ENCODE measurements around the gene SLC9A5. TPM values are rescaled to one million over a fixed set of nuclear protein-coding genes. Genes with fewer than 3 reads are reported as not detected.

SLC9A5 gene
- total RNA-seq, 1 donor from 2014 or later, result 2.3 TPM

DNA sequence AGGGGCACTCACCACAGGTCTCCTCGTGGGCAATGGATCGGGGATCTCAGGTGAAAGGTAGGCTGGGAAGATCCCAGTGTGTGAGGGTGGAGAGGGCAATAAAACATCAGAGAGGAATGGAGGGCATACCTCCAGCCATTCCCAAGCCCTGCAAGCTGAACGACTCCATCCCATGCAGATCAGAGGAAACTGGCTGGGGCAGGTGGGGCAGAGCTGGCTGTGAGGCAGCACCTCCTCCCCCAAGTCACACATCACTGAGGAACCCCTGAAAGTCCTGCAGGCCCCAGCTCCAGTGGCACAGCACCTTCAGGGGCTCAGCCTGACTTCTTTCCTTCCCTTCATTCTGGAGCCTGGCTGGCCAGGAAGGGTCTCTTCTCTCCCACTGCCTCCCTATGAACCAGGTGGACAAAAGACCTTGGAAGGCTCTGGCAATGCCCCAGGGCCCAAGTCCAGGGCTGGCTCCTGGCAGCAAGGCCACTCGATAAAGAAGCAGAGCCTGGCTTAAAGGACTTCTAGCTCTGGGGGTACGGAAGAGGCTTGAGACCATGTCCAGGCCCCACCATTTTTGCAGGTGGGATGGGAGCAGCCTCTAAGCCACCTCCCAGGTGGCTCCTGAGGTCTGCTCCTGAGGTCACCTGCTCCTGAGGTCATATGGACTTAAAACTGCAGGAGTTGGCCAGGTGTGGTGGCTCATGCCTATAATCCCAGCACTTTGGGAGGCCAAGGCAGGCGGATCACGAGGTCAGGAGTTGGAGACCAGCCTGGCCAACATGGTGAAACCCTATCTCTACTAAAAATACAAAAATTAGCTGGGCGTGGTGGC lies 35.4 kb upstream of the SLC9A5 start:
- DNase-seq (ENCODE audit: extremely low read depth, low read depth, low spot score), result no peak

GRCh38 chr16:67215706-67216105 lies 33.1 kb upstream of the SLC9A5 start:
- DNase-seq (ENCODE audit: extremely low read depth, low read depth, low spot score), result no peak

- no peak for DNase-seq (ENCODE audit: extremely low read depth, low read depth, low spot score)
Observed at GRCh38 chr16:67216612-67217490, 31.9 kb upstream of the SLC9A5 start.

DNA sequence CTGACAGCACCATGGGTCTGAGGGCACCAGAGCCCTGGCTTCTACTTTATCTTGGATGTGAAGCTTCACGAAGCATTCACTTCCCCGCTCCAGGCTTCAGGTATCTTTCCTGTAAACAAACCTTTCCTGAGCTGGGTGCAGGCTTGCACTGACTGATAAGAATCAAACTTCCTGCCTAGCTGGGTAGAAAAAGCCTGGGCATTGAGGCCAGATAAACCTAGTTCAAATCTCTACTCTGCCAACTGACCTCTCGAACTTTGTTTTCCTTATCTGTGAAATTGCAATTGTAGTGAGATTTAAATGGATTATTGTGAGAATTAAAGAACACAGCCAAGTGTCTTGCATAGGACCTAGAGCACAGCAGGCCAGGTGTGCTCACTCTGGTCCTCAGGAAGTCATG lies 24.8 kb upstream of the SLC9A5 start:
- DNase-seq (ENCODE audit: extremely low read depth, low read depth, low spot score), result no peak

GRCh38 chr16:67226295-67226803 lies 22.4 kb upstream of the SLC9A5 start:
- DNase-seq (ENCODE audit: extremely low read depth, low read depth, low spot score), result no peak

GRCh38 chr16:67226804-67227566 lies 21.8 kb upstream of the SLC9A5 start, which contains the start of gene TMEM208:
TSS of gene TMEM208 (plus strand) at chr16:67227130. CDS start at chr16:67227219, 89 bp downstream.
- DNase-seq (ENCODE audit: extremely low read depth, low read depth, low spot score), result peak; percentile 64

DNA sequence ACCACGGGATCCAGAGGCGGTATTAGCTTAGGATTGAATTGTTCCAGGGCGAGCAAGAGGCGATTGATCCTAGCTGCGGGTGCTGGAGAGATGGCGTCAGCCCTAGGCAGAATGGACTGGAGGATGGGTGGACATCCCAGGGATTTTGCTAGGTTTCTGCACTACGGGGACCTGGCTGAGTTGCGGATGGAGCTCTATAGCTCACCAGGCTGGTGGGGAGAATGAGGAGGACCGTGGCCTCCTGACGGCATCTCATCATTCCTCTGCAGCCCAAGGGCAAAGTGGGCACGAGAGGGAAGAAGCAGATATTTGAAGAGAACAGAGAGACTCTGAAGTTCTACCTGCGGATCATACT lies 21.2 kb upstream of the SLC9A5 start:
- DNase-seq (ENCODE audit: extremely low read depth, low read depth, low spot score), result no peak

- no peak for DNase-seq (ENCODE audit: extremely low read depth, low read depth, low spot score)
Observed at GRCh38 chr16:67228034-67228785, 20.6 kb upstream of the SLC9A5 start.

DNA sequence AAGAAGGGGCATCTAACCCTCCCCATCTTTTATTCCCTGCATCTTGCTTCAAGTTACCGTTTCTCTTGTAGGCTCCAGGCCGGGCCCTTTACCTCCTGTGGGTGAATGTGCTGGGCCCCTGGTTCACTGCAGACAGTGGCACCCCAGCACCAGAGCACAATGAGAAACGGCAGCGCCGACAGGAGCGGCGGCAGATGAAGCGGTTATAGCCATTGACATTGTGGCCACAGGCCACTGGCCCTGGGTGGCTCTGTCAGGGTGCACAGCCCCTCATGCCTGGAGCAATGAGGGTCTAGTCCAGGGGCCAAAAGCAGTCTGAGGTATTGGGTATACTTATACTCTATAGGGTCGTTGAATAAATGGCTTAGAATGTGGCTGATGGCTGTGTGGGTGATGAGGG lies 19.9 kb upstream of the SLC9A5 start:
- no peak for DNase-seq (ENCODE audit: extremely low read depth, low read depth, low spot score)

DNA sequence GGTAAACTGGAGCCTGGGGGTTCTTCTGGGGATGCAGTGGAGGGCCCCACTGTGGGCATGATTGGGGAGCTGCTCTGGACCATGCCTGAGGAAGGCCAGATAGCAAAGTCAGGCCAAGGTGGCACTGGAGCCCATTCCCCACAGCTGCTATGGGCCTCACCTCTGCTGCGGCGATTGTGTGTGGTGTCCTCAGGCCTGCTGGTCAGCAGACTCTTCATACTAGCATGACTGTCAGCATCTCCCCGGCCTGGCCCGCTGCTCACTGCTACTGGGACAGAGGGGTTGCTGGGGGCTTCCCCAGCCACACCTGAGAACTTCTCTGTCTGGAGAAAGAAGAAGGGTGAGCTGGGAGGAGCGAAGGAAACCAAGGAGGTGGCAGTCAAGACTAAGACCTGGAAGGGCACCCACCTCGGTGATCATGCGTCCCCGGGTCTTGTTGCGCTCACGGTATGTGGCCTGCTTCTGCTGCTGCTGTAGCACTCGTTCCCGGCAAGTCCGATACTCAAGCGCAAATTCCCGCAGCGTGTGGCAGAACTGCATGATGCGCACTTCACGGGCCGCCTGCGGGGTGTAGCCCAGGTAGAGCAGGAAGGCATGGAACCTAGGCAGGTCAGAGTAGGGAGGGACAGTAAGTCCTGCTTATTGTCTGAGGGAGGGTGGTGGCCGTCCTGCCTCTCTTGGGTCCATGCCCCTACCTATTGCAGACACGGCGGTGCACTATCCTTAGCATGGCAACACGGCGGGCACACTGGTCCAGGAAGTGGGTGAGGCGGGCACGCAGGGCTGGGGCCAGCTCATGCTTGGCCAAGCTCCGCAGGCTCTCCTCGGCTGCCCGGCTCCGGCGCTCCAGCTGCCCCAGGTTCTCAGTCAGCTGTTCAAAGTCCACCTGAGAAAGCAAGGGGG lies 18.6 kb upstream of the SLC9A5 start:
- DNase-seq (ENCODE audit: extremely low read depth, low read depth, low spot score), result no peak

DNA sequence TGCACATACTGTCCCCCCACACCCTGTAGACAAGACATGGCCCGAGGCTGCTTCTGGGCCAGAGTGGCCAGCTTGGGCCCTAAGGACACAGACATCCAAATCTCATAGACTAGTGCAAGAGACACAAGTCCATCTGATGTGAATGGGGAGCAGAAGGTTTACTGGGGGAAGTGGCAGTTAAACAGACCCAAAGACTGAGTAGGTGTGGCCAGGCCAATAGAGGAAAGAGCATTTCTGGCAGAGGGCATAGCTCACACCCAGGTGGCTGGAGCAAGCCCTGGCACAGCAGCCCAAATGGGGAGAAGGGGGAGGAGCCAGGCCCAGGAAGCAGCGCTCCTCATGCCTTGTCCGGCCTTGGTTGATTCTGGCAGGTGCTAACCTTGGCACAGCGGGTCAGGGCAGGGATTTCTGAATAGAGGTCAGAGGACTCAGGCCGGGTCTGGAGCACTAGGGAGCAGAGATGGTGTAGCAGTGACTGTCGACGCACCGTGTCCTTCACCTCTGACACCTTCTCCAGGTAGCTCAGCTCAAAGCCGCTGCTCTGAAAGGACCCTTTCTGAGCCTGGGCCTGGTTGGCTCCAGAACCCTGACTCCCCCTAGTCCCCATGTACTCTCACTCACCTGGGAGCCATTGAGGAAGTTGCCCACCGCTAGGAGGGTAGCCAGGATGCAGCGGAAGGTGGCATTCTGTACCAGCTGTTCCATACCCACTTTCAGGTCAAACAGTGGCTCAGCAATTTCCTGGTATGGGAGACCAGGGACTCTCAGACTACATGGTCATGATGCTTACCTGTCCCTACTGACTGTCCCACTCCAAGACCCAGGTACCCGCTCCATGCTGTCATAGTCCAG lies 17.7 kb upstream of the SLC9A5 start:
- no peak for DNase-seq (ENCODE audit: extremely low read depth, low read depth, low spot score)

DNA sequence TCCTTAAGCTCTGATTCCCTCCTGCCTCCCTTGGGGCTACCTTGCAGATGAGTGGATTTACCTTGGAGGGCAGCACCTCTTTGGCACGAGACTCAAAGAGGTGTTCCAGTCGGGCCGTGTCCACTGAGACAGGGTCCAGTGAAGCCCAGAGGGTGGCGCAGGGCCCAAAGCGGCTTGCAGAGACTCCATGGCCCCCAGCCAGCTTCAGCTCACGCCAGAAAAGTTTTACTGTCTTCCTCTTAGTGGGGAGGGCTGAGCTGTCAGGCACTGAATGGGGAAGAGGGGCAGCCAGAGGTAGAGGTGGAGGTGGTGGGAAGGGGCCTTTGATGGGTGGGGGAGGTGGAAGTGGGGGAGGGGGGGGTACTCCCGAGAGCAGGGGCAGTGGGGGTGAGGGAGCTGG lies 15.2 kb upstream of the SLC9A5 start:
- DNase-seq (ENCODE audit: extremely low read depth, low read depth, low spot score), result no peak

GRCh38 chr16:67234180-67234597 lies 14.6 kb upstream of the SLC9A5 start:
- DNase-seq (ENCODE audit: extremely low read depth, low read depth, low spot score), result no peak

DNA sequence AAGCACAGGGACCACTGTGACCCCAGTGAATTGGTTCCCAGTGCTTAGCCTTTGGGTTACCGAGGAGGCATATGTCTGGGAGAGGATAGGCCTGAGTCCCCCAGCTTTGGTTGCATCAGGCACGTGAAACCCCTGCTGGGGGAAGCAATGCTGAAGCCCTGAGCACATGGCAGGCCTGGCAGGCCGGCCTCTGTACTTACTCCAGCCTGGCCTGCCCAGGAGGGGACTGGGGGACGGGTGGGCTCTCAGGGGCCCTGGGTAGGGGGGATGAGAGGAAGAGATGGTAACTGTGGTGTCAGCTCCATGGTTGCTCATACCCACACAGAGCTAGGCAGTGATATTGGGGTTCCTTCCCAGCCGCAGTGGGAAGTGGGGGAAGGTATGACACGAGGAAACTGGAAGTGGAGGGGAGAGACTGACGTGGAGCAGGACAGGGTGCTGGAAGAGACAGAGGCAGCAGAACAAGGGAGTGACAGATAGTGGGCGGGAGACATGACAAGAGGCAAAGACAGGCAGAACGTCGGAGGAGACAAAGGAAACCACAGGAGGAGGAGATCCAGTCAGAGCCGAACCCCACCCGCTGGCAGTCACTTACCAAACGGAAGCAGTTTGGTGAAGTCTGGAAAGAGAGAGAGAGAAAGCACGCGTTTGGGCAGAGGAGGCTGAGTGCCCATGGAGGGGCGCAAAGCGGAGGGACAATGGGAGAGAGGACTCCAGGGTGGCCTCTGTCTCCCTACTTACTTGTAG lies 12.8 kb upstream of the SLC9A5 start:
- no peak for DNase-seq (ENCODE audit: extremely low read depth, low read depth, low spot score)

GRCh38 chr16:67236563-67237395 lies 12.0 kb upstream of the SLC9A5 start:
- DNase-seq (ENCODE audit: extremely low read depth, low read depth, low spot score), result no peak

- no peak for DNase-seq (ENCODE audit: extremely low read depth, low read depth, low spot score)
Observed at GRCh38 chr16:67237396-67238277, 11.1 kb upstream of the SLC9A5 start.
